ENCODE results near the gene ETV3. TPM values are rescaled to one million over a fixed set of nuclear protein-coding genes. Genes with fewer than 3 reads are reported as not detected.
A peak's percentile ranks its signal among the peaks of the same experiment; 100 is the strongest.

ETV3 gene
- total RNA-seq, 6 experiments from 2014 or later: 4.9 to 7.8 (median 6.5) TPM

- Histone ChIP-seq H3K27me3 (no peaks in the 10 kb centered on the region), H3K27ac (no peak overlapping the region), H3K4me1 (peaks cover 0 to 5% (median 0%) of the 10 kb centered on the region in 4 donors), H3K4me3 (no peak overlapping the region), H3K9me3 (no peaks in the 10 kb centered on the region), H3K36me3 (no peaks in the 10 kb centered on the region)
- TF ChIP-seq CTCF (IDR thresholded peaks at IDR 0.05) (peak; percentile 25 to 75 (median 72)), POLR2A (IDR thresholded peaks at IDR 0.05) (no peak)
- peak; percentile 78 to 85 (median 81) for ATAC-seq
- WGBS (ENCODE audit: insufficient coverage, low coverage, low lambda C conversion rate, missing lambda C conversion rate): 0% methylated on average over 4 of the region's 35 CpGs
- intact Hi-C loops (cut with DNase I): no loop called here
- peak; percentile 71 to 77 (median 75) for DNase-seq
Measured at GRCh38 chr1:157073944-157074685, 64.1 kb downstream of the ETV3 start.

Other genes with a start within 250 kb of the ETV3 start
- gene PEAR1, start 244.7 kb downstream of the ETV3 start, total RNA-seq: 1 to 10 TPM; 2.2 to 9.8 (median 3.6) TPM
- under 1 TPM in 2 of 6 experiments, not detected in 4; 0.12 to 0.20 TPM for gene LRRC71, start 217.8 kb downstream of the ETV3 start, total RNA-seq
- gene ARHGEF11, start 92.7 kb downstream of the ETV3 start, total RNA-seq: 10 to 100 TPM; 10.5 to 18.7 (median 12.8) TPM
- gene ETV3L, start 38.6 kb downstream of the ETV3 start, total RNA-seq: not detected